HG03025 (cell line): ENCODE results near the gene MGAT4A.
"Not testable (repeated sequence)": the region's sequence is repeated elsewhere in the genome, so short reads cannot be mapped to it uniquely, and the experiment has no call there.

Source experiments
- ATAC-seq: cut with Tn5 transposase; IDR thresholded peaks from one replicate; pipeline ENCODE4 v1.9.1; 2021; ENCODE audit warnings: mild to moderate bottlenecking, moderate library complexity; ENCODE audit not compliant: unreplicated experiment, low FRiP score

Gene MGAT4A

DNA sequence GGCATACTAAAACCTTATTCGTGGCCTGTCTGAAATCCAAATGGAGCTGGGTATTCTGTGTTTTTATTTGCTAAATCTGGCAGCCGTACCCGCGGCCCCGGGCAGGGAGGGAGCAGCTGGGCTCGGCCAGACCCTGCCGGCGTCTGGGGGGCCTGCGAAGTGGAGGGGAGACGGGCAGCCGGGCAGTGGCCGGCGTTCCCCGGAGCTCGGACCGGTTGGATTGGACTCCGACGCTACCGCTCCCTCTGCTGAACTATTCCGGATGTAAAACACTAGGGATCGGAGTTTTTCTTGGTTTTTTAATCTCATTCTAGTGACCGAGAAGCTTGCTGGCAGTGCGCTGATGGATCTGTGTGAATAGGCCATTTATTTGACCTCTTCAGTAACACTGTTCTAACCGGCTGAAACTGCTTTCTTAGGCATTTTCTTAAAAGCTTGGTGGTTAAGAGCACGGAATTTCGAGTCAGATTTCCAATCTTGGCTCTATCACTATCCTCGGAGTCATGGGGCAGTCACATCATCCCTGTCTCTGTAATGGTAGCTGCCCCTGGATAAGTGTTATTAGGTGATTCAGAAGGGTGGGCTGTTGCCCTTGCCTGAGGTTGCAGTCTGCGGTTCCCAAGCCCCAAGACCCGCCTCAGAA, 121.8 kb downstream of the MGAT4A start:
- peak; percentile 7 for ATAC-seq

DNA sequence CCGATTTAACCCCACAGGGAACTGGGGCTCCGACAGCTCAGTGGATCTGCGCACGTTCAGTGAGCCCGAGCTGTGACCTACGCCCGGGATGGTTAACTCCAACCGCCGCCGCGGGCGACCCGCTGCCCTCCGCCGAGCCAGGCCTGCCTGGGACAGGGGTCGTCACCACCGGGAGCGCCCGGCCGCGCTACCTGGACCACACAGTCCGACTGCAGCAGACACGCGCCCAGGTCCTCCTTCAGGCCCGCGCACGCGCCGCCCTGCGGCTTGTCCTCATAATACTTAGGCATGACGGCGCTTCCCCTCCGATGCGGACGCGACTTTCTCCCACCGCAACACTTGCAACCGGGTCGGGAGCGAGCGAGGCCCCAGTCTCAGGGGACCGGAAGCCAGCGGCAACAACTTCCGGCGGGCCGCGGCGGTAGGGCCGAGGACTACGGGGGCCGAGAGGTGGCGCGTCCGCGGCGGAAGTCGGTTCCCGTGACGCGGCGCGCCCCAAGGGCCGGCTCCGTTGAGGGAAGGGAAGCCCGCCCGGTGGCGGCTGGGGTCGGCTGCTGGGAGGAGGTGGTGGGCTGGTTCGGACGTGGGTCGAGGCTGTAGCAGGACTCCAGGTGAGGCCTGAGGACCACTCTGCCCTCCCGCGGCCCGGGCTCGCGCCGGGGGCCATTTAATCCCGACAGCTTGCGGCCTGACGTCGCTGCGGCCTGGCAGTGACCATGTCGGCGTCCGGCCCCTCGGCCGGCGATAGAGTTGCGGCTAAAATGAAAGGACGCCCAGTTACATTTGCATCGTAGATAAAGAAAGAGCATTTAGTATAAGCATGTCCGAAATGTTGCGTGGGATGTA, 122.6 kb downstream of the MGAT4A start, which contains the start of the genes COA5 and UNC50:
Gene COA5 (minus strand): TSS at position 397 of the 846 bp plus-strand sequence. CDS start 107 bp downstream, at position 290.
Gene UNC50 (plus strand): TSS at position 474 of the 846 bp plus-strand sequence. CDS start 1,171 bp downstream, outside the sequence.
- peak; percentile 82 for ATAC-seq

DNA sequence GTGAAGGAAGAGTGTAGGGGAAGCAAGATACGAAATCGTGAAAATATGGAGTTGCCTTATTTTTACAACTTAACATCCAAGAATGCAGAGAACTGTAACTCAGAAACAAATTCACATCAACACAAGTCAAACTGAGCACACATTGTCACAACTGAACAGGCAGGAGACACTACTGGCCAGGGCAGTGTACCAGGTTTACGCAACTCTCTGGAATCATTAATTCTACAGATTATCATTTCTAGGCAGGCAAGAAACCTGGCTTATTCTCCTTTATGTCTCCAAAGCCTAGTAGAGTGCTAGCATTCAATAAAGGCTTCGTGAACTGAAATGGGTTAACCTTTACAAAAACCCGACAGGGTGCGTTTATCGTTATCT, 123.2 kb downstream of the MGAT4A start:
- ATAC-seq: no peak

DNA sequence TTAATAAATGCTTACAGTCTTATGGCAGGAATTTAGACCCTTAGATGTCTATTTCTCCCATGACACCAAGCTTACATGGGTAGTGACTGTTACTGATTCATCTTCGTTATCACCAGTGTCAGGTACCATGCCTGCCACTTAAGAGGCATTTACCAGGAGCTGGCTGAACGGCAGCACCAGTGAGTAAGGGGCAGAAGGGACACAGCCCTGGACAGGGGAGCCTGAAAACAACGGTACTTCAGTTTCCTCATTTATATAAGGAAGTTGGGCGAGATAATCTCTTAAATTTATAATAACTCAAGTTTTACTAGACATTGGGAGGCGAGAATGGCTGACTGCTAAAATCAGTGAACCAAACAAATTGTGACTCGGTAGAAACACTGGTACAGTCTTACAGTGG, 123.8 kb downstream of the MGAT4A start:
- no peak for ATAC-seq

DNA sequence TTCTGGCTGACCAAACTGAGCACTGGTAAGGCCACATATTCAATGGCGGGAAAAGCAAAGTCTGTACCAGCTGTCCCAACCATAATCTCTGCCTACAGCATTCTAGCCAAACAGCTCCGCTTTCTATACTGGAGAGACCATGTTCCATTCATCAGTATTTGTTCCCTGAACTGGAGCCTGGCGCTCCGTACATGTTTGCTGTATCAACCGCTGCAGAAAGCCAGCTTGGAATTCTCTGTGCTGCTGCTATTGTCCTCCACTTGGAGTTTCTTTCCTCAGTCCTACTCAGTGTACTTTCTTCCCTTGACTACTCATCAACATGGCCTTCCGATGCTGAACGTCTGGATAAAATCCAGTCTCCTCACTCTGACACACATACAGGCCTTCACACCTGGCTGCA, 124.5 kb downstream of the MGAT4A start:
- ATAC-seq: no peak

DNA sequence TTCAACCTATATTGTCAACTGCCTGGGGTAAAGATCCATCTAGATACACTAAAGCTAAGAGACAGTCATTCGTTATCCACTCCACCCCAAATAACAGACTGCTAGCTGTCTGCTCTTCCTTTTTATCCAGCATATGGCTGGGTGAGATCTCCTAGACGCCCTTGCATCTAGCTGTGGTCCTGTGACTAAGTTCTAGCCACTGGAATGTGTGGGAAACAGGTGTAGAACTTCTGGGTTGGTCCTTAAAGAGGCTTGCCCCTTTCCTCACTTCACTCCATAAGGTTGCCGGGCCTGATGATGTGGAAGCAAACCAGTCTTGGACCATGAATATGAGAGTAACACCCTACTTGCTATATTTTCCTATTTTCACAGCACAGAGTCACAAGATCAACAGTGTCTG, 125.9 kb downstream of the MGAT4A start:
- no peak for ATAC-seq

DNA sequence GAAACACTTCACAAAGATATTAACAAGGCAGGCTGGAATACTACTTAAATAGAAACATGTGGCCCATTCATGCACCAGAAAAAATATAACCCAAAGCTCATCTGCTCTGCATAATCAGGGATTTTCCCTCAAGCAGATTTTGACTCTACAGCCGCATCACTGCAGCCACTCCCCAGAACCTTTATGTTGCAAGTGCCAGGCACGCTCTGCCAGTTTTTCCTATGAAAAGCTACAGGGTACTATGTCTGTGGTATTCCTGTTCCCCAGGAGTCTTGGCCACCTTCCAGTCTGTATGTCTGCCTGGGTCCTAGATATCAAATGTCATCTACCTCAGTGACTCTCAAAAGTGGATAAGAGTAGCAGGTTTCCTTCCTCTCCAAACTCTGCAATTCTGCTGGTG, 126.4 kb downstream of the MGAT4A start:
- ATAC-seq: no peak

DNA sequence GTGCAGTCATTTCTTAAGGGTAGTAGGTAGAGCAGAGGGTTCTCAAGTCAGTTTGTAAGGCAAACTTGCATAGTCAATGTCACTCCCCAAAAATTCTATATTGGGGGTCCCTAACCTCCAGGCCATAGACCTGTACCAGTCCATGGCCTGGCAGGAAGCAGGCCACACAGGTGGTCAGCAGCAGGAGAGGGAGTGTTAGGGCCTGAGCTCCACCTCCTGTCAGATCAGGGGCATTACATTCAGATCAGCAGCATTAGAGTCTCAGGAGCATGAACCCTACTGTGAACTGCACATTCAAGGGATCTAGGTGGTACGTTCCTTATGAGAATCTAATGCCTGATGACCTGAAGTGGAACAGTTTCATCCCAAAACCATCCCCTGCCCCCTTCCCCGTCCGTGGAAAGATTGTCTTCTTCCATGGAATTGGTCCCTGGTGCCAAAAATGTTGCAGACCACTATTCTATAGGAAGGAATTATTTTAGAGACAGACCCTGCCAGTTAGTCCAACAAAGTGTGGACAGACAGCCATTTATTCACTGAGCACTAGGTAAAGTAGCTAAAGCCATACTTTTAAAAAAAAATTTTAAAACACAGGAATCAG, 129.3 kb downstream of the MGAT4A start:
- no peak for ATAC-seq

DNA sequence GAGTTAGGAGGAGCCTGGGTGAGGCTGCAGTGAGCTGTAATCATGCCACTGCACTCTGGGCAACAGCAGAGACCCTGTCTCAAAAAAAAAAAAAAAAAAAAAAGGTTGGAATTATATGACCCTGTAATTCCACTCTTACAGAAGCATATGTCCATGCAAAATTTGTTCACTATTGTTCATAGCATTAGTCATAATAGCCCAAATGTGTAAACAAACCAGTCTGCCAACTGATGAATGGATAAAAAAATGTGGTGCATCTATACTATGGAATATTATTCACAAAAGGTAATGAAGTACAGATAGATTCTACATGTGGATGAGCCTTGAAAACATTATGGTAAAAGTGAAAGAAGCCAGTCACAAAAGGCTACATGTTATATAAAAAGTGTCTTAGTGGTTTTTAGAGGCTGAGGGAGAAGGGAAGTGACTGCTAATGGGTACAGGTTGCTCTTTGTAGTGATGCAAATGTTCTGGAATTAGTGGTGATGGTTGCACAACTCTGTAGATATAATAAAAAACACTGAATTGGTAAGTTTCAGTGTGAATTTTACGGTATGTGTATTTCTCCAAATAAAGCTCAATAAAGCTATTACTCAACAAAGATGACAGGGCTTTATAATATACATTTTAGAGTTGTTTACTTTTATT, 132.0 kb downstream of the MGAT4A start:
- ATAC-seq: no peak

DNA sequence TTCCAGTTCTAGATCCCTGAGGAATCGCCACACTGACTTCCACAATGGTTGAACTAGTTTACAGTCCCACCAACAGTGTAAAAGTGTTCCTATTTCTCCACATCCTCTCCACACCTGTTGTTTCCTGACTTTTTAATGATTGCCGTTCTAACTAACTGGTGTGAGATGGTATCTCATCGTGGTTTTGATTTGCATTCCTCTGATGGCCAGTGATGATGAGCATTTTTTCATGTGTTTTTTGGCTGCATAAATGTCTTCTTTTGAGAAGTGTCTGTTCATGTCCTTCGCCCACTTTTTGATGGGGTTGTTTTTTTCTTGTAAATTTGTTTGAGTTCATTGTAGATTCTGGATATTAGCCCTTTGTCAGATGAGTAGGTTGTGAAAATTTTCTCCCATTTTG, 136.3 kb downstream of the MGAT4A start:
- ATAC-seq: not testable (repeated sequence)

DNA sequence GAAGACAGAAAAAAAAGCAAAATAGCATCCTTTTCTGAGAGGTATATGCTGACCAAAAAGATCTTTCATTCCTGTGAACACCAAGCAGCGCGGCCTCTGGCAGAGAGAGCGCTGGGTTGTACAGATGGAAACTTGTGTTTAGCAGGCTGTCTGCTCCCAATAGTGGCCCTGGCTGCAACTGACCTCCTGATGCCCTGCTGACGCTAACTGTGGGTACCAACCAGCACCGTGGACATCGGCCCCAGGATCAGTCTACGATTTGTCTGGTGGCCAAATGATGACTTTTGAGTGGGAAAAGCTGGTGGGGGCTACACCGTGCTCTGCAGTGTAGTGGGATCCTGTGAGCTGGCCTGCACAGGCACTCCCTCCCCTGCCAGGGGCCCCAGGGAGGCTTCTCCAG, 138.4 kb downstream of the MGAT4A start:
- no peak for ATAC-seq

DNA sequence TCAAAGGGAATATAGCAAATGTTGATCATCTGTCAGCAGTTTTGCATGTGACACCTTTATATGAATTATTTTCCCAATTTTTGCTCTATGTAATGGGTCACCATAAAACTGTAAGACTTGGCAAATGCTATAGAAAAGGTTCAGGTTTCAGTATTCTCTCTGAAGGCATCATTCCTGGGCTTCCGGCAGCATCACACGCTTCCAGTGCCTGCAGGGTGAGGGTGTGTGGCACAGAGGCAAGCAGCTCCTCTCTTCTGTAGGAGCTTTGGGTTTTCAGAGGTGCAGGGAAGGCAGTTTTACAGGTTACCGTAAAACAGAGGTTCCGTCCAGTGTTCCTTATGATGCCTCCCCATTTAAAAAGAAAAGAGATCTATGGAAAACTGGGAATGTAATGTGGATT, 141.4 kb downstream of the MGAT4A start:
- ATAC-seq: no peak

DNA sequence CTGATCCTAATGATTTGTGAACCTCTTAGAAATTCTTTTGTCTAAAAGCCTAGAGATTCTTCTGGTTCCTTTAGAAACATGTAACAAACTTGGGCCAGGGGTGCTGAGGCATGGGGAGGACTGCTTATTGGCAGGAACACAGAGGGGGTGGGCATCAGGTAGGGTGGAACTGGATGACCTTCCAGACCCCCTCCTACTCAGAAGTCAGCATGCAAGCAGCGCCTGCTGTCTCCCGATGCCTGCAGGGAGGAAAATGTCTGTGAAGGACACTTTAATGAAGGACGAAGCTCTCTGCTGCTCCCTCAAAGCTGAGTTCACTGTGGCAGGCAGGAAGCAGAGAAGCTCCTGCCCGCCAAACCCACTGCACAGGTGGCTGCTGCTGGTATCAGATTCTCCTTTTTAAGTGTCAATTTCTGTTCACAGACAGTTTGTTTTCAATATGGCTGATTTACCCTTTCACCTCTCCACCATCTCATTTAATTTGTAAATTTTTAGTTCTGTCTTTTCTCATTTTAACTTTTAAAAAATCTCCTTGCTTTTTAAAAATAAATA, 142.0 kb downstream of the MGAT4A start:
- ATAC-seq: no peak

DNA sequence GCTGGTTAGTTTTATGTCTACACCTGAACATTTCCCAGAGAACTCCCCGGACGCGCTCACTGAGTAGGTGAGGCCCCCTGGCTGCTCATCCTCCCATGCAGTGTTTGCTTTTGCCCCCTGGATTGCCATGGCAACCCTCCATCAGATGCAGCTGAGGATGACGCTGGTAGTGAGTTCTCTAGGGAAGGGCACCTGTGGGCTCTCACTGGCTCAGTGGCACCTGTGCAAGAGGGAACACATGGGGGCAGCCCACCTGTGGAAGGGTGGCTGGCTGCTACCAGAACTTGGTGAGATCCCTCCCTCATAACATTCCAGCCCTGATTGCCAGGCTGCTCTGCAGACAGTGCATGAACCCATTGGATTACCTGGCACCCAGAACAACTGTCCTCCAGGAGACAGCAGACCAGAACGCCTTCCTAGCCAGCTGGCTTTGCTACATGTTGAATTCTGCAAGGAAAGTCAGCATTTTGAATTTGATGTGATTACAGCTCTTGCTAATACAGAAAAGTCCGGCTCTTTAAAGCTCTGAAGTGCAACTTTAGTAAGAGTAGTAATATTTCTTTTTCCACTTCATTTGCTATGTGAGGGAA, 144.3 kb downstream of the MGAT4A start:
- ATAC-seq: no peak

DNA sequence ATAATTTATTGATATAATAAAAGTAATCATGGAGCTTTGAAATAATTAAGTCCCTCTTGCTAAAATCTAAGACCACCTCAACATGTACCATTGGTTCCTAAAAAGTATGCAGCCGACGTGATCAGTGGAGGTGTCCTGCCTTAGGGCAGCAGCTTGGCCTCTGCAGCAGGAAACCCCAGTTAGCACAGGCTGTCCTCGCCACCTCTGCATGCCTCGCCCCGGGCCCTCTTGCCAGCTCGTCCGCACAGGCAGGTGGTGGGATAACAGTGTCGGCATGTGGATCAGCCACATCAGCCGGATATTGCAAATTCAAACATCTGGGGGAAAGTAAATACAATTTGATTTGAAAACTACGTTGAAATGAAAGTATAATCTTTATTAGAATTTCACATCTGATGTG, 145.5 kb downstream of the MGAT4A start:
- ATAC-seq: no peak

DNA sequence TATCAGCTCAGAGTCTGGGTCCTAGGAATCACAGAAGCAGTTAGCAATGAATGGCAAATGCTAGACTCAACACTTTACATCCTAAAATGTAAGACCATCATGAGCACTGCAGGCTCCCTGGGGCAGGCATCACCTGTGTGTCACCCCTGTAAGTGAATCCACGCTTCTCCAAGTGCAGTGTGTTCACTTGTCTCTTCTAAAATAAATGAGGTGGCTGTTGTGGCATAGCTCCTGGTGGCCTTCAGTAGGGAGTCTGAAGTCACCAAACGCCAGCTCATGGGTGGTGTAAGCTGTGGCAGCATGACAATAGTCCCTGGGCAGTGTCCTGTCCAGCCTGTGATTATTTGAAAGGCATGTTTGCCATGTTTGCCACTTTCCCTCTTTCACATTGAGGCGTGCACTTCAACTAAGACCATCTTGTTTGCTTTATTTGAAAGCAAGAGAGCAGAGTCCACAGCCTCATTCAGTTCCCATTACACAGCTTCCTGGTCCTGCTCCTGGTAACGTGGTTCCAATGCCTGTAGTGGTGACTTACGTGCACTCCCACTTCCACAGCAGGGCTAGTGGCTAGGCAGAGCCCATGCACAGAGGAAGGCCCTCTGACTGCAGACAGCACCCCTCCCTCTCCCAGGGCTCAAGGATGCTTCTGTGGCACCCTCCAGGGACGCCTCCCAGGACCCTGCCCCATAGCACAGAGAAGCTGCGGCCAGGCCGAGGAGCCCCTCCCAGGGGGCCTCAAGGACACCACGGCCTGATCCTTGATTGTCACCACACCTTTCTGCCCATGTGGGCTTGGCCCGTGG, 146.9 kb downstream of the MGAT4A start:
- ATAC-seq: no peak

DNA sequence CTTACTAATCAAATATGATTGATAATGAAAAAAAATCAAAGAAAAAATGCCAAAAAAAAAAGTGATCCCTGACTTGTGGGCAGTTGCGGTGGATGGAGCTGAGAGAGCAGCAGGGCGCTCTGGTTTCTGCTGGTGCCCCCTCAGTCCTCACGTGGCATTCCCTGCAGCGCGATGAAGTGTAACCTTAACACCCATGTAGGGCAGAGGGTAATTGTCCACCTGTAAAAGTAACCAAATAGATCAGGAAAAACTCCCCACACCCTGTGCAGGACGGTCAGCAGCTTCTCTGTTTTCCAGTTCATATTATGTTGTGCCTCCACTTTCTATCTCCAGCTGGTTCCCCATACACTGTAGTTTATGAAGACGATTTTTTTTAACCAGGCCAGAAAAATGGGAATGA, 147.7 kb downstream of the MGAT4A start:
- ATAC-seq: no peak

DNA sequence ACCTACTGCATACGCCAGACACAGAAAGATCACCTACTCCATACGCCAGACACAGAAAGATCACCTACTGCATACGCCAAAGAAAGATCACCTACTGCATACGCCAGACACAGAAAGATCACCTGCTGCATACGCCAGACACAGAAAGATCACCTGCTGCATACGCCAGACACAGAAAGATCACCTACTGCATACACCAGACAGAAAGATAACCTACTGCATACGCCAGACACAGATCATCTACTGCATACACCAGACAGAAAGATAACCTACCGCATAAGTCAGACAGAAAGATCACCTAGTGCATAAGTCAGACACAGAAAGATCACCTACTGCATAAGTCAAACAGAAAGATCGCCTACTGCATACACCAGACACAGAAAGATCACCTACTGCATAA, 148.4 kb downstream of the MGAT4A start:
- no peak for ATAC-seq

DNA sequence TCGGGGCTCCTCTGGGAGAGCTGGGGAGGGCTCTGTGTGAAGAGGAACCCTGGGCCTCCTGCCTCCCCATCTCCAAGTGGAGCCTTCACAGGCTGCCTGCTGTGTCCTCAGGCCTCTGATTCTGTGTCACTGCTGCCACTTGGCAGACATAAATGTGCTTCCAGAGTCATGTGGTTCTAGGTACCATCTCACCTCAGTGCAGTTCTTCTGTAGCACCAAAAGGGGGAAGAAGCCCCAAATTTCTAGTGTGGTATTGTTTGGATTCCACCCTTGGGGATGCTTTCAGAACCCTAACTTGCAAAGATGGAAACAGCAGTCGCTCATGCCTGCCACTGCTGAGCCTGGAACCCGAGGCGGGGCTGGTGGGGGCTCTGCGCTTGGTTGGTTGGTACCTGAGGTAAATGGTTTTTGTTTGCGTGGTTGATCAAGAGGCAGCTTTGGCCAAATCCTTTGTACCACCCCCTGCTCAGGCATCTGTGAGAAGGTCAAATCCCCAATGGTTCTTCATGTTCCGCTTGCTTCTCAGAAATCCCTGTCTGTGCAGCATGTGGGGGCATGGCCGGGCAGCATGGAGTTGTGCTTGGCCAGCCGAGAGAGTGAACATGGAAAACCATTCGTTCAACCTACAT, 150.2 kb downstream of the MGAT4A start:
- ATAC-seq: no peak
